ENCODE data around the gene METTL4. TPM values are rescaled to one million over a fixed set of nuclear protein-coding genes. Genes with fewer than 3 reads are reported as not detected.

METTL4 gene
- total and polyA plus RNA-seq, 9 donors = 4.8 to 16.0 (median 8.5) TPM

GRCh38 chr18:2511451-2511850 lies 59.9 kb downstream of the METTL4 start:
- Histone ChIP-seq H3K27me3 (no peaks in the 10 kb centered on the region), H3K9me3 (no peaks in the 10 kb centered on the region), H3K4me1 (ENCODE audit: insufficient read depth) (no peaks in the 10 kb centered on the region), H3K36me3 (no peaks in the 10 kb centered on the region), H3K4me3 (no peak overlapping the region), H3K27ac (no peak overlapping the region)
- no peak for TF ChIP-seq CTCF (IDR thresholded peaks at IDR 0.05)
- no peak for TF ChIP-seq EP300 (IDR thresholded peaks at IDR 0.05)
- no peak for TF ChIP-seq POLR2A (IDR thresholded peaks at IDR 0.05)
- 91 to 98% (median 96%) methylated on average over 3 of the region's 3 CpGs for WGBS, 3 donors
- intact Hi-C loops (cut with DNase I) = no loop called here
- no peak for DNase-seq

GRCh38 chr18:2510416-2510815 lies 60.9 kb downstream of the METTL4 start:
- Histone ChIP-seq H3K9me3 (no peaks in the 10 kb centered on the region), H3K4me3 (no peak overlapping the region), H3K27me3 (no peaks in the 10 kb centered on the region), H3K27ac (no peak overlapping the region), H3K36me3 (no peaks in the 10 kb centered on the region), H3K4me1 (ENCODE audit: insufficient read depth) (no peaks in the 10 kb centered on the region)
- intact Hi-C loops (cut with DNase I) = no loop called here
- no peak for DNase-seq
- no peak for TF ChIP-seq CTCF (IDR thresholded peaks at IDR 0.05)
- TF ChIP-seq POLR2A (IDR thresholded peaks at IDR 0.05) = no peak
- TF ChIP-seq EP300 (IDR thresholded peaks at IDR 0.05) = no peak
- 82 to 88% (median 86%) methylated on average over 6 of the region's 6 CpGs for WGBS, 3 donors

- Histone ChIP-seq H3K27ac (no peak overlapping the region), H3K9me3 (no peaks in the 10 kb centered on the region), H3K4me1 (ENCODE audit: insufficient read depth) (no peaks in the 10 kb centered on the region), H3K4me3 (no peak overlapping the region), H3K36me3 (no peaks in the 10 kb centered on the region), H3K27me3 (no peaks in the 10 kb centered on the region)
- intact Hi-C loops (cut with DNase I) = no loop called here
- WGBS, 3 donors = 83 to 93% (median 84%) methylated on average over 3 of the region's 3 CpGs
- no peak for DNase-seq
- no peak for TF ChIP-seq EP300 (IDR thresholded peaks at IDR 0.05)
- TF ChIP-seq POLR2A (IDR thresholded peaks at IDR 0.05) = no peak
- no peak for TF ChIP-seq CTCF (IDR thresholded peaks at IDR 0.05)
Observed at GRCh38 chr18:2508678-2509077, 62.6 kb downstream of the METTL4 start.

GRCh38 chr18:2508155-2508554 lies 63.1 kb downstream of the METTL4 start:
- no peak for DNase-seq
- H3K4me3 ChIP-seq = no peak overlapping the region
- no peaks in the 10 kb centered on the region for H3K36me3 ChIP-seq
- no peak overlapping the region for H3K27ac ChIP-seq
- no peaks in the 10 kb centered on the region for H3K4me1 ChIP-seq (ENCODE audit: insufficient read depth)
- no peaks in the 10 kb centered on the region for H3K9me3 ChIP-seq
- WGBS, 3 donors = 78 to 91% (median 89%) methylated on average over 2 of the region's 2 CpGs
- no peak for TF ChIP-seq CTCF (IDR thresholded peaks at IDR 0.05)
- no peak for TF ChIP-seq POLR2A (IDR thresholded peaks at IDR 0.05)
- no peak for TF ChIP-seq EP300 (IDR thresholded peaks at IDR 0.05)
- intact Hi-C loops (cut with DNase I) = no loop called here
- no peaks in the 10 kb centered on the region for H3K27me3 ChIP-seq

GRCh38 chr18:2504642-2505041 lies 66.7 kb downstream of the METTL4 start:
- no peaks in the 10 kb centered on the region for H3K27me3 ChIP-seq
- H3K36me3 ChIP-seq = no peaks in the 10 kb centered on the region
- WGBS, 3 donors = 70 to 74% (median 71%) methylated on average over 1 of the region's 1 CpG
- DNase-seq = no peak
- TF ChIP-seq POLR2A (IDR thresholded peaks at IDR 0.05) = no peak
- TF ChIP-seq EP300 (IDR thresholded peaks at IDR 0.05) = no peak
- no peak for TF ChIP-seq CTCF (IDR thresholded peaks at IDR 0.05)
- intact Hi-C loops (cut with DNase I) = no loop called here
- H3K9me3 ChIP-seq = no peaks in the 10 kb centered on the region
- no peaks in the 10 kb centered on the region for H3K4me1 ChIP-seq (ENCODE audit: insufficient read depth)
- H3K27ac ChIP-seq = no peak overlapping the region
- no peak overlapping the region for H3K4me3 ChIP-seq
